Measurements from ENCODE around the gene RAD51B.

DNA sequence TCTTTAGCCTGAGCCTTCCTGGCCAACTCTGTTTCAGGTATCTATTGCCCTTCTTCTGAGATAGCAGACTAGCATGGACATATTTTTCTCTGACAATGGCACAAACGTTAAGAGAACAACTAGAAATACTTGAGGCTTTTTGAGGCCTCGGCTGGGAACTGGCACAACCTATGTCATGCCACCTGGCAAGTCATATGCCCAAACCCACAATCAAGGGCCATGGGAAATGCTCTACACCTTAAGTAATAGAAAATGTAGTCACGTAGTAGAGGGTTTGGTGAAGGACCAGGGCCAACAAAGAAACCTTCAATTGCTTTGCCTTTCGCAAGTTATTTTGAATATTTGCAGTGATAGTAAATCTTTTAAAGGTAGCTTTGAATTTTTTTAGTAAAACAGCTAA lies 647.8 kb downstream of the RAD51B start:
- TF ChIP-seq, protein P1, sequence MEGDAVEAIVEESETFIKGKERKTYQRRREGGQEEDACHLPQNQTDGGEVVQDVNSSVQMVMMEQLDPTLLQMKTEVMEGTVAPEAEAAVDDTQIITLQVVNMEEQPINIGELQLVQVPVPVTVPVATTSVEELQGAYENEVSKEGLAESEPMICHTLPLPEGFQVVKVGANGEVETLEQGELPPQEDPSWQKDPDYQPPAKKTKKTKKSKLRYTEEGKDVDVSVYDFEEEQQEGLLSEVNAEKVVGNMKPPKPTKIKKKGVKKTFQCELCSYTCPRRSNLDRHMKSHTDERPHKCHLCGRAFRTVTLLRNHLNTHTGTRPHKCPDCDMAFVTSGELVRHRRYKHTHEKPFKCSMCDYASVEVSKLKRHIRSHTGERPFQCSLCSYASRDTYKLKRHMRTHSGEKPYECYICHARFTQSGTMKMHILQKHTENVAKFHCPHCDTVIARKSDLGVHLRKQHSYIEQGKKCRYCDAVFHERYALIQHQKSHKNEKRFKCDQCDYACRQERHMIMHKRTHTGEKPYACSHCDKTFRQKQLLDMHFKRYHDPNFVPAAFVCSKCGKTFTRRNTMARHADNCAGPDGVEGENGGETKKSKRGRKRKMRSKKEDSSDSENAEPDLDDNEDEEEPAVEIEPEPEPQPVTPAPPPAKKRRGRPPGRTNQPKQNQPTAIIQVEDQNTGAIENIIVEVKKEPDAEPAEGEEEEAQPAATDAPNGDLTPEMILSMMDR (IDR thresholded peaks at IDR 0.05; ENCODE audit: insufficient read depth, low read length): no peak
- TF ChIP-seq POLR2AphosphoS5 (IDR thresholded peaks at IDR 0.05; ENCODE audit: low read depth): no peak
- TF ChIP-seq, protein P2, sequence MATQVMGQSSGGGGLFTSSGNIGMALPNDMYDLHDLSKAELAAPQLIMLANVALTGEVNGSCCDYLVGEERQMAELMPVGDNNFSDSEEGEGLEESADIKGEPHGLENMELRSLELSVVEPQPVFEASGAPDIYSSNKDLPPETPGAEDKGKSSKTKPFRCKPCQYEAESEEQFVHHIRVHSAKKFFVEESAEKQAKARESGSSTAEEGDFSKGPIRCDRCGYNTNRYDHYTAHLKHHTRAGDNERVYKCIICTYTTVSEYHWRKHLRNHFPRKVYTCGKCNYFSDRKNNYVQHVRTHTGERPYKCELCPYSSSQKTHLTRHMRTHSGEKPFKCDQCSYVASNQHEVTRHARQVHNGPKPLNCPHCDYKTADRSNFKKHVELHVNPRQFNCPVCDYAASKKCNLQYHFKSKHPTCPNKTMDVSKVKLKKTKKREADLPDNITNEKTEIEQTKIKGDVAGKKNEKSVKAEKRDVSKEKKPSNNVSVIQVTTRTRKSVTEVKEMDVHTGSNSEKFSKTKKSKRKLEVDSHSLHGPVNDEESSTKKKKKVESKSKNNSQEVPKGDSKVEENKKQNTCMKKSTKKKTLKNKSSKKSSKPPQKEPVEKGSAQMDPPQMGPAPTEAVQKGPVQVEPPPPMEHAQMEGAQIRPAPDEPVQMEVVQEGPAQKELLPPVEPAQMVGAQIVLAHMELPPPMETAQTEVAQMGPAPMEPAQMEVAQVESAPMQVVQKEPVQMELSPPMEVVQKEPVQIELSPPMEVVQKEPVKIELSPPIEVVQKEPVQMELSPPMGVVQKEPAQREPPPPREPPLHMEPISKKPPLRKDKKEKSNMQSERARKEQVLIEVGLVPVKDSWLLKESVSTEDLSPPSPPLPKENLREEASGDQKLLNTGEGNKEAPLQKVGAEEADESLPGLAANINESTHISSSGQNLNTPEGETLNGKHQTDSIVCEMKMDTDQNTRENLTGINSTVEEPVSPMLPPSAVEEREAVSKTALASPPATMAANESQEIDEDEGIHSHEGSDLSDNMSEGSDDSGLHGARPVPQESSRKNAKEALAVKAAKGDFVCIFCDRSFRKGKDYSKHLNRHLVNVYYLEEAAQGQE (IDR thresholded peaks at IDR 0.05; ENCODE audit: insufficient replicate concordance, low read depth): no peak
- TF ChIP-seq GABPA (IDR thresholded peaks at IDR 0.05; ENCODE audit: low read depth): no peak
- no peak for TF ChIP-seq SPI1 (IDR thresholded peaks at IDR 0.05; ENCODE audit: borderline replicate concordance, low read depth)

Measured in HL-60 (cell line).